NCI-H345 (cell line): ENCODE results near the gene NXPH1.

ENCODE experiments used
- DNase-seq: peaks from one replicate; lab custom pipeline; 2025; lab: John Stamatoyannopoulos, UW

NXPH1 gene

DNA sequence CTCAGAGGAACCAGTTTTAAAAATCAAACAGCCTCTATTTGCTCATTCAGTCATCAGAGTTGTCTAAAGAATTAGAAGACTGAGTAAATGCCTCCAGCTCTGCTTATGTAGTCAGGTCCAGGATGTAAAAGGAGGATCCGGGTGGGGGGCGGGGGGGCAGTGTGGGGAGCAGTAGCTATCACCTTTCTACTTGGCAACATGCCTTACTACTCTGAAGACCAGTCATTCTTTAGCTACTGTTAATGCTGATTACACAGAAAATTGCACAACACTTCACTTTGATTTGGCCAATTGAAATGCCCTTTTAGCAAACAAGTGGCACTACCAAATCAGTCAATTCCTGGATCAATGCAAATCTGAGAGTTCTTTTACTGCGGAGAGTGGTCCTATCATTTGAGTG is 164.2 kb downstream of the NXPH1 start:
- DNase-seq: peak; percentile 95

DNA sequence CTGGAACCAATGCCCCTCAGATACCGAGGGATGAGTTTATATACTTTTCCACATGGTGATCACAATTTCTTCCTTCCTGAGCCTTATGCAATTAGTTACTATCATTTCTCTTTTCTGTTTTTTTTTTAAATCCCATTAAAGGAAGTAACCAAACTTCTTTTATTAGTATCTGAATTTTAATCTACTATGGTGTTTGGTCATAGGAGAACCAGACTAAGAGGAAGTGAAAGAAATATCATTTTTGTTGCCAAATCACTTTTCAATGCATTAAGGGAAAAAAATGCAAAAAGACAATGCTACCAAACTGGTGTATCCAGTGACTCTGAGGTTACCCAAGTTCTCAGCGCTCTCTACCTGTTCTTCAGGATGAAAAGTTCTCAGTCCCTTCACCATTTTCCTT is 167.7 kb downstream of the NXPH1 start:
- DNase-seq: no peak

DNA sequence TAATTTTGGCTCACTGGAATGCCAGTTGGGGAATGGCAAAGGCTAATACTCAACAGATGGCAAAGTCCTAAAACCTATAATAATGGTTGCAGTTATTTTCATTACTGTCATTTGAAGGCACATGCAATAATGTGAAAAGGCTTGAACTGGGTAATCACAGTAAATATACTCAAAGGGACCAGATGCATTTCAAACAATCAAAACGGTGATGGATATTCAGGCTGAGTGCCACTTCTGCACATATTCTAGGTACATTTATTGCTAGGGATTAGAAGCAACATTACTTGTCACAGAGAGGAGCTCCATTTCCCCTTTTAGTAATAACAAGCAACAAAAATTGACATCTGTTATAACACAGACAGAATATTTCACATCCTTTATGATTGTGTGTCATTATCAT is 171.8 kb downstream of the NXPH1 start:
- DNase-seq: no peak

DNA sequence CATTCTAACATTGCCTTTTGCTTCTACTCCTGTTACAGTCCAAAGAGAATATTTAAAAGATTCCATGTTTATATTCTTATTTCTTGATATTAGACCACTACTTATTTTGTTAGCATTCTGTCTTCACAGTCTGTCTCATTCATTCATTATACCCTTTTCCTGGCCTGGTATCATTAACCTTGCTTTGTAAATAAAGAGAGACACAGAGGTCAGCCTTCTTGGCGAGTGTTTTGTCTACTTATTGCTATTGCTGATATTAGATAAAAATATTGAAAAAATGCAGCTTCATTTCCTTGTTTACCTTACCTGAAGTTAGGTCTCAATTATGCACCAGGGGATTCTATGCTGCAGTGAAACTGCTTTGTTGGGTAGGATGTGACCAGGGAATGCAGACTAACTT is 179.2 kb downstream of the NXPH1 start:
- no peak for DNase-seq

DNA sequence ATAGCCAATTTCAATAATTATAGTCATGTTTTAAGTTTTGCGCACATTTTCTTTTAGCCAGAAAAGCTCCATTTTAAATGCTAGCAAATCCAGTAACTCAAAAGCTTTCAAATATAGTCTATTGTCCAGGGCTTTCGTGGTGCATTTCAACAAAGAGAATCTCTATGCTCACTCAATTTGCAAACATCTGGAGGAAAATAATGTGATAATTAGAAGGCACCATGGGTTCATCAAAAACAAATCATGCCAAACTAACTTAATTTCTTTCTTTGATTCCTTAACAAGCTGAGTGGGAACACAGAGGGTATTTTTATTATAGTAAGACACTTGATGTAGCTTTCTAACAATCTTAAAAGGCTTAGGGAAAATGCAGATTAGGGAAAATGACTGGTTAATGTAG is 179.8 kb downstream of the NXPH1 start:
- DNase-seq: no peak

DNA sequence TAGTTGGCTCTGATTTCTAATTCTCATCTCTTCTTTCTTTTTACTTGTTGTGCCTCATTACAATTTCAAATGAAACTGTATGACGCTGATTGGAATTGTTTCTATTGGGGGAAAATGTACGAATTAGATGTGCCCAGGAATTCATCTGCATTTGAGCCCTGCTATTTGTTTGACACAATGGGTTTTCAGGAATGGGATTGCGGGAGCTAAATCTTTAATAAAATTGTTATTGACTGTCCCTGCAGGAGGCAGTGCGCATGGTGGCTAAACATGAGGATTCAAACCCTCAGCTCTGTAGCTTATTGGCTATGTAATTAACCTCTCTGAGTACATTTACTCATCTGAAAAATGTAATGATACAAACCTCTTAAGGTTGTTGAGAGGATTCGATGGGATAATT is 181.6 kb downstream of the NXPH1 start:
- DNase-seq: no peak

DNA sequence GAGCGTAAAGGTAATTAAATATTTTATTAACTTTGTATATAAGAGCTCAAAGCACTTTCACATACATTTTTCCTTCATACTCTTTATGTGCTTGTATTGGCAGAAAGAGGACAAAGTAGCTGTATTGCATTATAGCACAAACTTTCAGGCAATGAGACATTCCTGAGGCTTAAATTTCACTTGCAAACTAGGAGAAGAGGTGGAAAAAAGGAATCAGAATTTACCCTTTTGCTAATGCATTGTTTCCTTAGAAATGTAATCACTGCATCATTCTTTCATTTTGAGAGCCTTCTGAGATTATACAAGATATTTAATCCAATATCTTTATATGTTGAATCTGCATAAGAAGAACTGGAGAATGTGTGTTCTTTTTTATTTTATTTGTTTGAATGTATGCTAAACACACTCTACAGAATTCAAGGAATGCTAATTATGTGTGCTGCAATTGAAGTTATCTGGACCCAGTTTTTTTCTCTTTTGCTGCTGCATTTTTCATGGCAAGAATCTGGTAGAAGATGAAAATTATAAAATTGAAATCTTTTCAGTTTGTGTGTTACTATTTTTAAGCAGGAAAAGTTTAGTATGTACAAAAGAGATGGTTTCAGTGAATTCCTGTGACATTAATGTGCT is 185.1 kb downstream of the NXPH1 start:
- no peak for DNase-seq

DNA sequence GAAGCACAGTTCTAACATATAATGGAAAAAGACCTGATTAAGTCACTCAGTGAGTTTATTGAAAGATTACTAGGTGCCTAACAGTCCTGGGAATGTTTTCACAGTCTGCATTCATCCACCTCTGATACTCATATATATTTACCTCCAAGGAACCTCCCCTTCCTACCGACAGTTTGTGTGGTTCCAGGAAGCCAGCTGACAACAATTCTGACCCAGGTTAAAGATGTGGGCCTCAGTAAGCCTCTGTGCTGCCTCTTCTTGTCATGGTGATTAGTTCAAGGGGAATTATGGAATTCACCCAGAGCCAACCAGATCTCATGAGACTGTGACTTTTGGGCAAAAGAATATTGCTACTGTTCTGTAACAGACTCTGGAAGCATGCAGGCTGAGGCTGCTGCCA is 186.8 kb downstream of the NXPH1 start:
- no peak for DNase-seq

DNA sequence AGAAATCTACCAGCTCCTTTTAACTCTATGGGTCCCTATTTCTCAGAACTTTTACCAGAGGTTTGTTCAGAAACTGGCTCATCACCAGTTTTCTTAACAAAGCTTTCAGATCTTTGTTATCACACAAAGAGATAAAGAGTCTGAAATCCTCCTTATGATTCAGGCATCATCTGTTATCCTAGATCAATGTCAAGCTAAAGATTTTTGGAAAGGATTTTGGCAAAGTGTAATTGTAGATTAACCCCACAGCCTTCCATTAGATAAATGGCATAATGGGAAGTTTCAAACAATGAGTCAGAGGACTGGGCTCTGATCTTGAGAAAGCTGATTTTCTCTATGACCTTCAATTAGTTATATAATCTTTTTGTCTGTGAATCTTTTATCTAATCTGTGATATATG is 192.2 kb downstream of the NXPH1 start:
- no peak for DNase-seq

DNA sequence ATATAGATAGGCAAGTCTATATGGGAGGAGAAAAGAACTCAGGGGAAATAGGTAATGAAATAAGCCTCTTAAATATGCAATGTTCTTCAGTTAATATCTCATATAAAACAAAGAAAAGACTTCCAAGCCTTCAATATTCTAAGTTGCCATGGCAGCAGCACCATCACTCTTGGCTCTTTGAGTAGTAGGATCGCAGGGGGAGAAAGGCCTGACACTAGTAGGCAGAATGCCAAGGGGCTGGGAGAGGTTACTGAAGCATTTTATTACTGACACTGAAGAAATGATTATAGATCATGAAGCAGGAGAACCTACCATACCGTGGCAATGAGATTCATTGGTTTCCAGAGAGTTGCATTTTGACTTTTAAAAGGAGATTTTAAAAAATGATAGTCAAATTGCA is 193.9 kb downstream of the NXPH1 start:
- DNase-seq: peak; percentile 73

DNA sequence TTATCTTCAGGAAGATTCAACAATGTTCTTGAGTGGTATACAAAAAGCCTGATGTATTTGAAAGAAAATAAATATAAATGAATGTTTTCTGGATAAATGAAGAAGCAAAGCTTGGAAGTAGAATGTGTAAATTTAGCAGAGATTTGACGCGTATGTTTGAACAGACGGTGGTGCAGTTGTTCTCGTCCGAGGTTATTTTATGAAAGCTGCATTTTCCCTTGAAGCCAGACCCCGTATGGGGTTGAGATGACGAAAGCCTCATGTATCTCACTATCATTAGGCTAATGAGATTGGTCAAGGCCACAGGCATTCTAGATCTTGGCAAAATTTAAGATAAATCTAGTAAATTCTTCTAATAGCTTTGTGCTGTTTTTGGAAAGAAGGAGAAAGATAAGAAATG is 195.2 kb downstream of the NXPH1 start:
- DNase-seq: no peak

DNA sequence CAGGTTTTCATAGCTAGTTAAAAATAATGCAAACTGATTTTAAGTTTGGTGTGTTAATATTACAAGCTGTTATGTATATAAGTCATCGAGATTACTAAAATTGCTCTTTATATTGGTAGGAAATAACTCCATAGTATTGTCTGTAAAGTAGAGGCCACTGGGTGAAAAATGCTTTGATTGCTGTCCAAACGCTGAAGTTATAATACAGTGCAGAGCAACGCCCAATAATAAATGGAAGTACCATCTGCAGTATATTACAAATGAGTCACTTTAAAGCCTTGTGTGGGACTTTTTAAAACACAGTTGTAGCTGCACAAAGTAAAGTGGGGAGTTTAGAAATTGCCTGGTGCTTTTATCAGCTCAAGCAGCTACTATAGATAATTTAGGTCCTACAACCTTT is 196.1 kb downstream of the NXPH1 start:
- DNase-seq: no peak

DNA sequence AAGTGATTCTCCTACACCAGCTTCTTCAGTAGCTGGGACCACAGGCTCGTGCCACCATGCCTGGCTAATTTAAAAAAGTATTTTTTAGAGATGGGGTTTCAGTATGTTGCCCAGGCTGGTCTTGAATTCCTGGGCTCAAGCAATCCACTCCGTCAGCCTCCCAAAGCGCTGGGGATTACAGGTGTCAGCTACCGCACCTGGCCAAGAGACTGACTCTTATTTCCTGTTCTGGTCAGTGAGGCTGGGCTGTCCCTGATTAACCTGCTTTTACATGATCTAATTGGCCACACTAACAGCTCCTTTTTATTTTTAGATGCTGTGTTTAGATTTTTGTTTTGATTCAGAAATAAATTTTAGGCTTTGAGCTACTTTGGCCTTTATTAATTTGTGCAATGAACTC is 203.9 kb downstream of the NXPH1 start:
- no peak for DNase-seq

DNA sequence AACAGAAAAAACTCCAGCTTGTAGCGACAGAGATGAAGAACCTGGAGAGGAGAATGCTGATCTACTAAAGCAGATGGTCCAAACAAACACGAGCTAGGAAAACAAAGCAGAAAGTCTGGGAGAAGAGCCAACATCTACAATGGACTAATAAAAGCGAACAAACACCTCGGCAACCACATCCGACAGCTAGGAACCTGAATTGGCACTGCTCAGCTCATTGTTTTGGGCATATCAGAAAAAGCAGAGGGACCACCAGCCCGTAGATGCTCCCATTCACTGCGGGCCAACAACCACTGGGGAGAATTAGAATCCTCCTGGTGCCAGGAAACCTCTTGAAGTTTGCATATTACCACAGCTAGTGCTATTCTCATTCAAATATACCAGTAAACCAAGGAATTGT is 204.7 kb downstream of the NXPH1 start:
- DNase-seq: peak; percentile 100

DNA sequence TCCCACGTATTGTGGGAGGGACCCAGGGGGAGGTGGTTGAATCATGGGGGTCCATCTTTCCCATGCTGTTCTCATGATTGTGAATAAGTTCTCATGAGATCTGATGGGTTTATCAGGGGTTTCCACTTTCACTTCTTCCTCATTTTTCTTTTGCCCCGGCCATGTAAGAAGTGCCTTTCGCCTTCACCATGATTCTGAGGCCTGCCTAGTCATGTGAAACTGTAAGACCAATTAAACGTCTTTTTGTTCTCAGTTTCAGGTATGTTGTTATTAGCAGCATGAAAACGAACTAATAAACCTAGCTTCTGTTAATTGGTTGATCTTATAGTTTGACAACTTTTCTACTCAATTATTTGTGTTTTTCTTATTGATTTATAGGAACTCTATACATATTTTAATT is 206.3 kb downstream of the NXPH1 start:
- no peak for DNase-seq

DNA sequence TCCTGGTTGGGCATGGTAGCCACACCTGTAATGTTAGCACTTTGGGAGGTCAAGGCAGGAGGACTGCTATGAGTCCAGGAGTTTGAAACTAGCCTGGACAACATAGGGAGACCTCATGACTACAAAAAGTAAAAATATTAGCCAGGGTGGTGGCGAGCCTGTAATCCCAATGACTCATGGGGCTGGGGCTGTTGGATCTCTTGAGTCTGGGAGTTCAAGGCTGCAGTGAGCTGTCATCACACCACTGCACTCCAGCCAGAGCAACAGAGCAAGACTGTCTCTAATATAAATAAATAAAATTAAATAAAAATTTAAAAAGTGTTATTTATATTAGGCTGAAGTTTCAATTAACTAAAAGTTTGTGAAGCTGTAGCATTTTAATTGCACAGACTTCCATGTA is 207.3 kb downstream of the NXPH1 start:
- no peak for DNase-seq

DNA sequence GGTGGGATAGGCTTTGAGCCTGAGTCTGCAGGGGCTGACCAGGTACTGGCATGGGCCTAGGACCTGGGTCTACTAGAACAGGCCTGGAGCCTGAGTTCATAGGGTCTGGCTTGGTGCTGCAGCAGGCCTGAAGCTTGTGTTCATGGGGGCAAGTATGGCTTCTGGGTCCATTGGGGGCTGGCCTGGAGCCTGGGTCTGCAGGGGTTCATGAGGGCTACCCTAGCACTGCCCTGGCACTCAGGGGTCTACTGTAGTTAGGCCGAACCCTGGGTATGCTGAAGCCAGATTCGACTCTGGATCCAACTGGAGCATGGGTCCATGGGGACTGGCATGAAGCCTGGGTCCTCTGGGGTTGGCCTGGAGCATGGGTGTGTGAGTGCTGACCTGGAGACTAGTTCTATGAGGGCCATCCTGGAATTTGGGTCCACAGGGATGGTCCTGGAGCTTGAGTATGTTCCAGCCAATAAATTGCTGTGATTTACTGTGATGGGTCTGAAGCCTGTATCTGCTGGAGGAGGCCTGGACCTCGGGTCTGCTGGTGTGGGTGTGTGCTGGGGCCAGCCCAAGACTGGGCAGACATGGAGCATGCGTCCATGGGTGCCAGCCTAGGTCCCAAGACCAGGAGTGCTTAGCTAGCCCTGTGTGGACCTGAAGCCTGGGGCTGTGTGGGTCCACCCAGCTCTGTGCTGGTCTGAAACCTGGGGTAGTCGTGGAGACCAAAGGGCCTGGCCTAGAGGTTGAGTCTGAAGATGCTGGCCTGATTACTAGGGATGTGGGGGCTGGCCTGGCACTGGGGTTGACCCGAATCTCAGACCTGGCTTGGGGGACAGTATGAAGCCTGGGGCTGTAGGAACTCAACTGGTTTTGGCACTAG is 235.5 kb downstream of the NXPH1 start:
- DNase-seq: no peak

DNA sequence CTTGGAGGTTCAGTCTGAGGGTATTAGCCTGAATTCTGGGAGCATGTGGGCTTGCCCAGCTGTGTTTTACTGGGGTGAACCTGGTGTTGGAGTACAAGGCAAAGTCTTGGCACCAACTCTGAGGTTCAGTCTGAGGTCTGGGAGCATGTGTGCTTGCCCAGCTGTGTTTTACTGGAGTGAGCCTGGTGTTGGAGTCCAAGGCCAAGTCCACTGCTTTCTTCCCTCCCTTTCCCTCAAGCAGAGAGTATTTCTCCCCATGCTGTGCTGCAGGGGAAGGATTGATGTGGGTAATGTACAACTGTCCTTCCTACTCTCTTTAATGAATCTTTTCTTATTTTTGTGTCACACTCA is 236.1 kb downstream of the NXPH1 start:
- DNase-seq: no peak

DNA sequence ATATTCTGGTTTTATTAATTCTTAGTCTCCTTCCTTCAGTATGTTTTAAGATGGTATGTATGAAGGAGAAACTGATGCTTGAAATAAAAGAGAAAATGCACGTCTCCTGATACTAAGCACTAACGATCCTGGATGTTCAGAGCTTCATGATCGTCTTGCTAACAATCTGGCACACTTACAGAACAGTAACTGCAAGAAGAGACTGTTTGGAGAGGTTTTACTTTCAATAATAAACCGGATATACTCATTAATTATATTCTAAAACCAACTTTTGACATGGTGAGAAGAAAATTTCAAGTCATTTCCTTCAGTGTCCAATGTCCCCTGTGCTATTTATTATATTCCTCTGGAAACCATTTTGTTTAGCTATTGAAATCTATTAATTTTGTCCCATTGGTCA is 251.0 kb downstream of the NXPH1 start:
- no peak for DNase-seq

DNA sequence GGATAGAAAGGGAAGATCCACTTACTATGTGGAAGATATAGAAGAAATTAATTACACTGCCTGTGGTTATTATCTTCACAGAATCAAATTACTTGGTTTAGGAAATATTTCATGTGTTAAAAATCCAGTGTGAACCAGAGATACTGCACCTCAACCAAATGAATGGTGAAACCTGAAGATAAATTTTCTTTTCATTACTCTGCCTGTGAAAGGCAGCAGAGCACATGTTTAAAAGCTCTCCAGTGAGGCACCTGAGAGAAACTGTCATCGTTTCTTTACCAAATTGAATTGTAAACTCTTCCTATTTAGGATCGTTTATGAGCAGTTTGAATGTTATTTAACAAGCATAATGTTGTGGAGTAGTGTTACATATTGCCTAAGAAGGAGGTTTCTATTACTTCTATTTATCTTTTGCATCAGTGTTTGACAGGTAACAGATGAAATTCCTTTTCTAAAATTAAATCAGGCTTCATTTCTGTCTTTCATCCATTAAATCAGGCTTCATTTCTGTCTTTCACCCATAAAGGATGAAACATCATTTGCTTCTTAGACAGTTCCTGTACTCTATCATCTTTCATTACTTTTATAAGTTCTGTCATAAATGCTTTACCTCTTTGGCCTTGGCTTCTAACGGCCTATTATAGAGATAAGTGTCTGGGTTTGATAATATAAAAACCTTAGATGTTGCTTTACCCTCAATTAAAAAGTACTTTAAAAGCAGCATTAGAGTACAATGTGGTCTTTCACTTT is 266.6 kb downstream of the NXPH1 start:
- DNase-seq: peak; percentile 12

DNA sequence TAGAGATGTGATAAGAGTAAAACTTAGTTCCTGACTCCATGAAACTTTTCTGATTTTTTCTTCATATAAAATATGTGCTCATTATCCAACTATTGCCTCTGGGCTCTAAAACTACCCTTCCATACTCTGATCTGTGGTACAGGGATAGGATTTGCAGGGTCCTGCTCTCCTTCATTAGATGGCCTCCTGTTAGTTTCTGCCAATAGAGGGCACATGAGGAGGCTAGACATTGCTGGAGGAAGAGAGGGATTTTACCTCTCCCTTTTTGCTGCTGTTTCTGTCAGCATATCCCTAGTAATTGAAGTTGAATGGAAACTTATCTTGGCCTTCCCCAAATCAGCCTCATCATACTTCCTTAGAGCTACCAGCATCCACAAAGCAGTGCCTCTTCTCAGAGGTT is 269.4 kb downstream of the NXPH1 start:
- no peak for DNase-seq

DNA sequence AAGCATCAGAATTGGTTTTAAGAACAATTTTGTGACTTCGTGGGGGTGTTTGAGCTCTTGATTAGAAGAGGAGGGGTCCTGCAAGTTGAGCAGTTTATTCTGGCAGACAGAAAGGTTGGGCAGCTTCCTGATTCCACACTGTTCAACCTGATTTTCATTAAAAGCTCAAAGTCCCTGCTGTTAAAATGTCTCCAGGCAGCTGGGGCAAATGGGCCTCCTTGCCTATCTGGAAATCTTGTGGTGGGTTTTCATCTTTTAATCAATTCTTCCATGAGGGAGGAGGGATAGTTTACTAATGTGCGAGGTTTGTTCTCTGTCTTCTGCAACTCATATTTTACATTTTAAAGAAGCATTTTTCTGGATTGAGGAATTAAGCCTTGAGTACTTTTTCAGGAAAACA is 276.7 kb downstream of the NXPH1 start:
- DNase-seq: no peak

DNA sequence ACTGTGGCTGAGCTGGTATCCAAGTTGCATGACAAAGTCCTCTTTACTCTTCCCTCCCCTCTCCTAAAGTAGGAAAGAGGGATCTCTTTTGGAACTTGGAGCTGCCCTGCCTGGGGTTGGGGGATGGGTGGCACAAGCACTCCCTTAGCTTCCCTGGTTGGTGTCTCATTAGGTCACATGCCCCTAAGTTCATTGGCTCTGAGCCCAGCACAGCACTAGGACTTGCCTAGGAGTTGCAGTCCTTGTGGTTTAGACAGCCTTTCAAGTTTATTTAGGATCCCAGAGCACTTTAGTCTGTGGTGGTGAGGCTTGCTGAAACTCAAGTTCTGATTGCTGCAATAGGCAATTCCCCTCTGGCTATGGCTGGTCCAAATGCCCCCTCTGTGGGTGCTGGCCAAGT is 281.4 kb downstream of the NXPH1 start:
- no peak for DNase-seq
